Brain microvascular endothelial cell (primary cell): ENCODE data around the gene MAN1C1.

Source experiments
- DNase-seq: peaks from one replicate; pipeline ENCODE4 v3.0.0-alpha.2; 2020
- H3K27ac ChIP-seq: fragments of 250-450 bp; sonication (Bioruptor Pico); 2 replicates; pipeline ENCODE4 v1.5.1; 2020; ENCODE audit warnings: mild to moderate bottlenecking, moderate library complexity
- H3K27me3 ChIP-seq: fragments of 250-450 bp; sonication (Bioruptor Pico); replicated peaks from 2 replicates; pipeline ENCODE4 v1.5.1; 2020; ENCODE audit warnings: mild to moderate bottlenecking
- H3K36me3 ChIP-seq: fragments of 250-450 bp; sonication (Bioruptor Pico); replicated peaks from 2 replicates; pipeline ENCODE4 v1.5.1; 2020; ENCODE audit warnings: mild to moderate bottlenecking
- H3K4me3 ChIP-seq: 2 replicates; pipeline ENCODE4 v1.5.1; 2011; ENCODE audit warnings: low read depth, mild to moderate bottlenecking, control low read depth, low read length, moderate library complexity
- in situ Hi-C: cut with HindIII; loops from 2 replicates; pipeline ENCODE4 v1.10.0; 2017; ENCODE audit warnings: low sequenced_read_pairs, low pct_ligation_motif_present
- TF ChIP-seq, protein P1 (sequence below): IDR thresholded peaks from 2 replicates; pipeline ENCODE4 v1.5.1; 2011; ENCODE audit warnings: low read depth, mild to moderate bottlenecking, moderate library complexity, low read length, control low read depth, inconsistent platforms; ENCODE audit errors: missing control alignments

MAN1C1 gene

GRCh38 chr1:25828491-25828890 is 211.9 kb downstream of the MAN1C1 start:
- H3K4me3 ChIP-seq, result no peak overlapping the region
- H3K27ac ChIP-seq, result no peak overlapping the region
- TF ChIP-seq, protein P1, sequence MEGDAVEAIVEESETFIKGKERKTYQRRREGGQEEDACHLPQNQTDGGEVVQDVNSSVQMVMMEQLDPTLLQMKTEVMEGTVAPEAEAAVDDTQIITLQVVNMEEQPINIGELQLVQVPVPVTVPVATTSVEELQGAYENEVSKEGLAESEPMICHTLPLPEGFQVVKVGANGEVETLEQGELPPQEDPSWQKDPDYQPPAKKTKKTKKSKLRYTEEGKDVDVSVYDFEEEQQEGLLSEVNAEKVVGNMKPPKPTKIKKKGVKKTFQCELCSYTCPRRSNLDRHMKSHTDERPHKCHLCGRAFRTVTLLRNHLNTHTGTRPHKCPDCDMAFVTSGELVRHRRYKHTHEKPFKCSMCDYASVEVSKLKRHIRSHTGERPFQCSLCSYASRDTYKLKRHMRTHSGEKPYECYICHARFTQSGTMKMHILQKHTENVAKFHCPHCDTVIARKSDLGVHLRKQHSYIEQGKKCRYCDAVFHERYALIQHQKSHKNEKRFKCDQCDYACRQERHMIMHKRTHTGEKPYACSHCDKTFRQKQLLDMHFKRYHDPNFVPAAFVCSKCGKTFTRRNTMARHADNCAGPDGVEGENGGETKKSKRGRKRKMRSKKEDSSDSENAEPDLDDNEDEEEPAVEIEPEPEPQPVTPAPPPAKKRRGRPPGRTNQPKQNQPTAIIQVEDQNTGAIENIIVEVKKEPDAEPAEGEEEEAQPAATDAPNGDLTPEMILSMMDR, result no peak
- DNase-seq, result no peak
- no peaks in the 10 kb centered on the region for H3K27me3 ChIP-seq
- H3K36me3 ChIP-seq, result peaks cover 72% of the 10 kb centered on the region
- in situ Hi-C loops, result no loop called here

GRCh38 chr1:25829046-25829445 is 212.5 kb downstream of the MAN1C1 start:
- H3K36me3 ChIP-seq, result peaks cover 75% of the 10 kb centered on the region
- TF ChIP-seq, protein P1, result no peak
- DNase-seq, result no peak

DNA sequence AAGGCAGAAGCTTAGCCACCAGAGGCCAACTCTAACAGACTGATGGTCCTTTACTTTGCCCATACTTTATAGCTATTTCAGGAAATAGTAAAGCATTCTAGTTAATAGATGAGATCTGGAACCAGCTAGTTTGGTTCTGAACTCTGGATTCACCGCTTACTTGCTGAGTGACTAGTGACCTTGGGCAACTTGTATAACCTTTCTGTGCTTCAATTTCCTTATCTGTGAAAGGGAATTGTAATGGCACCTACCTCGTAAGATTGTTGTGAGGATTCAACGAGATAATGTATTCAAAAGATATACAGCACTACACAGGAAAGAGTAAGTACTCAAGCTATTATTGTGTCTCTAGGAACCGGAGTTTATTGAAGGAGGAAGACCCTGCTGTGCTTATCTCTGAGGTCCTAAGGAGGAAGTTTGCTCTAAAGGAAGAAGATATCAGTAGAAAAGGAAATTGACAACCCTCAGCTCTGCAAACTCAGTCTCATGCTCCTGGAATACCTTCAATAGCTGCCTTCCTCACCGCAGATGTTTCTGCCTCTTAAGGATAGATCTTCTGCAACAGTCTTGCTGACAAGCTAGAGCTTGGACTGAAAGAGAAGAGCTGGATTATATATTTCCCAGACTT is 215.1 kb downstream of the MAN1C1 start:
- TF ChIP-seq, protein P1, result no peak
- H3K27me3 ChIP-seq, result no peaks in the 10 kb centered on the region
- DNase-seq, result no peak
- peaks cover 69% of the 10 kb centered on the region for H3K36me3 ChIP-seq
- no peak overlapping the region for H3K4me3 ChIP-seq
- H3K27ac ChIP-seq, result no peak overlapping the region
- in situ Hi-C loops, result no loop called here

More at GRCh38 chr1:25829046-25829445, 212.5 kb downstream of the MAN1C1 start:
- in situ Hi-C loops, result no loop called here
- Histone ChIP-seq H3K27me3 (no peaks in the 10 kb centered on the region), H3K27ac (no peak overlapping the region), H3K4me3 (no peak overlapping the region)

DNA sequence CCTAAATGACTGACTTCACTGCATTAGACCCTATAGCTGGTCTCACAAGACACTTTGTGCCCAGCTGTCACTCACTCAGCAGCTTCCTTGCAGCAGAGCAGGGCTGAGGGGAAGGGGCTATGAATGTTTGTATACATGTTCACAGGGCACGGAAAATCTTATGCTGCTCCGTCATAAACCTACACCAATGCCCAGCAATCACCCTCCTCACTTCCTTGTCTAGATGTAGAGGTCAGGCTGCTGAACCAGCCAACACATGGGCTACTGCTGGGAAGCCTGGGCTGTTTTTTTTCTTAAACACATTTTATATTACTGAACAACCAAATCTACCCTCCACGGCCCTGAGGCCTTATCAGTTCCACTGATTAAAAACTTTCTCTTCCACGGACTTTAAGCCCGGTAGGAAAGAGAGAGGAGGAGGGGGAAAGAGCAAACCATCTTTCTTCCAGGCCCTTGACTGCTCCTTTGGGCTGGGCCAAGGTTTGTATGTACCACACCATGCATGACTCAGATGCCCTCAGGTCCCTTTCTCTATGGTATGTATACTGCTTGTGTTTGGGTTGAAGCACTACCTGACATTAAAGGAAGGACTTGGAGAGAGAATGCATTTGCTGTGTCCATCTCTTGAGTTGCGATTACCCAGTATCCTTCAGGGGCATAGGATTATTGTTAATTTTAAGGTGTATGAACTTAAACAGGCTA is 215.9 kb downstream of the MAN1C1 start:
- no peak overlapping the region for H3K27ac ChIP-seq
- no peaks in the 10 kb centered on the region for H3K27me3 ChIP-seq
- H3K4me3 ChIP-seq, result no peak overlapping the region
- peaks cover 61% of the 10 kb centered on the region for H3K36me3 ChIP-seq
- TF ChIP-seq, protein P1, result no peak
- in situ Hi-C loops, result no loop called here
- DNase-seq, result no peak

DNA sequence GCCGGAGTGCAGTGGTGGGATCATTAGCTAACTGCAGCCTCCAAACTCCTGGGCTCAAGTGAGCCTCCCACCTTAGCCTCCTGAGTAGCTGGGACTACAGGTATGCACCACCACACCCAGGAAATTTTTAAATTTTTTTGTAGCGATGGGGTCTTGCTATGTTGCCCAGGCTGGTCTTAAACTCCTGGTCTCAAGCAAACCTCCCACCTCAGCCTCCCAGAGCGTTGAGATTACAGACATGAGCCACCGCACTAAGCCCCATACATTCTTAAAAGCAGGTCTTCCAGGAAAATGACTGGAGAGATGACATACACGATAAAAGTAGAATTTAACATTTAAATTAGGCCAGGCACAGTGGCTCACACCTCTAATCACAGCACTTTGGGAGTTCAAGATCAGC is 216.6 kb downstream of the MAN1C1 start:
- H3K36me3 ChIP-seq, result peaks cover 54% of the 10 kb centered on the region
- no peak for DNase-seq
- H3K4me3 ChIP-seq, result no peak overlapping the region
- H3K27me3 ChIP-seq, result no peaks in the 10 kb centered on the region
- in situ Hi-C loops, result no loop called here
- TF ChIP-seq, protein P1, result no peak
- no peak overlapping the region for H3K27ac ChIP-seq
